ENCODE results near the gene THRB.

The THRB gene

GRCh38 chr3:24512564-24513197, 18.0 kb upstream of the THRB start:
- no peak for DNase-seq (ENCODE audit: low spot score)

GRCh38 chr3:24510030-24510648, 15.5 kb upstream of the THRB start:
- no peak for DNase-seq (ENCODE audit: low spot score)

- DNase-seq (ENCODE audit: low spot score): peak; percentile 51
These were observed 13.8 kb upstream of the THRB start for GRCh38 chr3:24508423-24508839.

GRCh38 chr3:24507776-24508422, 13.2 kb upstream of the THRB start:
- no peak for DNase-seq (ENCODE audit: low spot score)

- peak; percentile 30 for DNase-seq (ENCODE audit: low spot score)
These were observed 12.5 kb upstream of the THRB start for GRCh38 chr3:24506966-24507775.

- DNase-seq (ENCODE audit: low spot score): no peak
These were observed 11.3 kb upstream of the THRB start for GRCh38 chr3:24505691-24506550.

GRCh38 chr3:24504772-24505171, 10.1 kb upstream of the THRB start:
- no peak for DNase-seq (ENCODE audit: low spot score)

GRCh38 chr3:24503616-24504113, 9.0 kb upstream of the THRB start:
- no peak for DNase-seq (ENCODE audit: low spot score)

- peak; percentile 10 for DNase-seq (ENCODE audit: low spot score)
These were observed 8.0 kb upstream of the THRB start for GRCh38 chr3:24502690-24503089.

- DNase-seq (ENCODE audit: low spot score): no peak
These were observed 6.2 kb upstream of the THRB start for GRCh38 chr3:24500806-24501205.

- DNase-seq (ENCODE audit: low spot score): no peak
These were observed 5.3 kb upstream of the THRB start for GRCh38 chr3:24499991-24500390.

- DNase-seq (ENCODE audit: low spot score): no peak
These were observed 4.1 kb upstream of the THRB start for GRCh38 chr3:24498796-24499195.

- no peak for DNase-seq (ENCODE audit: low spot score)
These were observed 3.7 kb upstream of the THRB start for GRCh38 chr3:24498391-24498790.

- no peak for DNase-seq (ENCODE audit: low spot score)
These were observed 3.3 kb upstream of the THRB start for GRCh38 chr3:24497942-24498341.

- peak; percentile 76 for DNase-seq (ENCODE audit: low spot score)
These were observed 2.2 kb upstream of the THRB start for GRCh38 chr3:24496529-24497482.

GRCh38 chr3:24495326-24495994, 810 bp upstream of the THRB start:
- peak; percentile 36 for DNase-seq (ENCODE audit: low spot score)

- peak; percentile 69 for DNase-seq (ENCODE audit: low spot score)
These were observed 668 bp downstream of the THRB start for GRCh38 chr3:24493746-24494617.

- no peak for DNase-seq (ENCODE audit: low spot score)
These were observed 1.6 kb downstream of the THRB start for GRCh38 chr3:24492971-24493551.

All from GM03348 (cell line).